SU-DHL-6 (cell line): Measurements from ENCODE around the gene ERVV-1.

ENCODE experiments used
- H2AFZ ChIP-seq: fragments of 200-600 bp; sonication (generic); 2 replicates; pipeline ENCODE4 v1.6.1; 2014; ENCODE audit warnings: low read depth, mild to moderate bottlenecking, moderate library complexity, mixed read lengths, antibody characterized with exemption, low read length; ENCODE audit not compliant: severe bottlenecking
- H3F3A ChIP-seq: fragments of 200-600 bp; shearing (Covaris generic); 2 replicates; pipeline ENCODE4 v1.6.0; 2016; ENCODE audit warnings: antibody characterized with exemption, mild to moderate bottlenecking; ENCODE audit not compliant: insufficient read depth
- H3K27ac ChIP-seq: fragments of 200-600 bp; sonication (generic); 2 replicates; pipeline ENCODE4 v1.5.1; 2016; ENCODE audit warnings: low read depth, mild to moderate bottlenecking, low read length, moderate library complexity, mixed read lengths
- H3K27me3 ChIP-seq: fragments of 200-600 bp; sonication (generic), shearing (Covaris generic); 2 replicates; pipeline ENCODE4 v1.6.0; 2014; ENCODE audit warnings: mild to moderate bottlenecking, low read length
- H3K36me3 ChIP-seq: fragments of 200-600 bp; sonication (generic); 2 replicates; pipeline ENCODE4 v1.6.1; 2014; ENCODE audit warnings: mild to moderate bottlenecking, low read length, mixed read lengths
- H3K4me2 ChIP-seq: fragments of 300-600, 200-600 bp; shearing (Covaris generic), sonication (generic); 2 replicates; pipeline ENCODE4 v1.6.0; 2014; ENCODE audit warnings: low read length, low read depth, mild to moderate bottlenecking; ENCODE audit not compliant: poor library complexity, severe bottlenecking
- H3K4me3 ChIP-seq: fragments of 200-600 bp; sonication (generic); 2 replicates; pipeline ENCODE4 v1.5.1; 2014; ENCODE audit warnings: antibody characterized with exemption, low read length, mild to moderate bottlenecking, mixed read lengths; ENCODE audit not compliant: insufficient read depth, poor library complexity, severe bottlenecking
- H3K79me2 ChIP-seq: fragments of 200-600 bp; sonication (generic); 2 replicates; pipeline ENCODE4 v1.6.1; 2014; ENCODE audit warnings: mild to moderate bottlenecking, low read length, moderate library complexity; ENCODE audit not compliant: insufficient read depth
- H3K9ac ChIP-seq: fragments of 200-600 bp; sonication (generic); 2 replicates; pipeline ENCODE4 v1.7.0; 2014; ENCODE audit warnings: mild to moderate bottlenecking, low read length
- H3K9me2 ChIP-seq: fragments of 200-600 bp; sonication (generic); replicated peaks from 2 replicates; pipeline ENCODE4 v1.6.1; 2014; ENCODE audit warnings: low read length; ENCODE audit not compliant: insufficient read depth
- H3K9me3 ChIP-seq: fragments of 200-600 bp; sonication (generic); 2 replicates; pipeline ENCODE4 v1.6.1; 2014; ENCODE audit warnings: low read length, mixed read lengths; ENCODE audit not compliant: insufficient read depth
- H4K20me1 ChIP-seq: fragments of 200-600 bp; sonication (generic); 2 replicates; pipeline ENCODE4 v1.6.1; 2014; ENCODE audit warnings: low read depth, mild to moderate bottlenecking, antibody characterized with exemption, low read length, moderate library complexity, mixed read lengths
- EZH2phosphoT487 ChIP-seq: fragments of 200-600 bp; sonication (generic), shearing (Covaris generic); conservative IDR thresholded peaks from 2 replicates; pipeline ENCODE4 v1.6.1; 2018; ENCODE audit warnings: mild to moderate bottlenecking, antibody characterized with exemption, low read length, moderate library complexity, mixed read lengths
- TF ChIP-seq, protein P1 (sequence below): fragments of 200-600 bp; sonication (generic); IDR thresholded peaks from one replicate; pipeline ENCODE4 v1.5.1; 2017; ENCODE audit warnings: antibody characterized with exemption, mild to moderate bottlenecking, low read length, moderate library complexity; ENCODE audit not compliant: insufficient read depth, poor library complexity, severe bottlenecking

The ERVV-1 gene

DNA sequence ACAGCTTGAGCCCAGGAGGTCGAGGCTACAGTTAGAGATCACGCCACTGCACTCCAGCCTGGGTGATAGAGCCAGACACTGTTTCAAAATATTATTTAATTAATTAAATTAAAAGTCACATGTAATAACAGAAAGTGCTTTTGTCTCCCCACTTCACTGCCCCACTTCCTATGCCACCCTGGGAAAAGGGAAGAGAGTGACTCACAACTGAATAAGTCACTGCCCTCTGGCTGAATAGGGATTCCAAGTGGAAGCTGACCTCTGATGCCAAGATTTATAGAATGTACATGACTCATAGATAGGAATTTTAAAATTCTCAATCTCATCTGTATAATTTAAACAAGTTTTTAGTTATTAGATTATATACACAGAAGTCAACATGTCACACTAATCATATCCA is 22.2 kb upstream of the ERVV-1 start:
- no peak overlapping the region for H3K4me2 ChIP-seq
- H3K27ac ChIP-seq, result no peak overlapping the region
- no peak overlapping the region for H2AFZ ChIP-seq

DNA sequence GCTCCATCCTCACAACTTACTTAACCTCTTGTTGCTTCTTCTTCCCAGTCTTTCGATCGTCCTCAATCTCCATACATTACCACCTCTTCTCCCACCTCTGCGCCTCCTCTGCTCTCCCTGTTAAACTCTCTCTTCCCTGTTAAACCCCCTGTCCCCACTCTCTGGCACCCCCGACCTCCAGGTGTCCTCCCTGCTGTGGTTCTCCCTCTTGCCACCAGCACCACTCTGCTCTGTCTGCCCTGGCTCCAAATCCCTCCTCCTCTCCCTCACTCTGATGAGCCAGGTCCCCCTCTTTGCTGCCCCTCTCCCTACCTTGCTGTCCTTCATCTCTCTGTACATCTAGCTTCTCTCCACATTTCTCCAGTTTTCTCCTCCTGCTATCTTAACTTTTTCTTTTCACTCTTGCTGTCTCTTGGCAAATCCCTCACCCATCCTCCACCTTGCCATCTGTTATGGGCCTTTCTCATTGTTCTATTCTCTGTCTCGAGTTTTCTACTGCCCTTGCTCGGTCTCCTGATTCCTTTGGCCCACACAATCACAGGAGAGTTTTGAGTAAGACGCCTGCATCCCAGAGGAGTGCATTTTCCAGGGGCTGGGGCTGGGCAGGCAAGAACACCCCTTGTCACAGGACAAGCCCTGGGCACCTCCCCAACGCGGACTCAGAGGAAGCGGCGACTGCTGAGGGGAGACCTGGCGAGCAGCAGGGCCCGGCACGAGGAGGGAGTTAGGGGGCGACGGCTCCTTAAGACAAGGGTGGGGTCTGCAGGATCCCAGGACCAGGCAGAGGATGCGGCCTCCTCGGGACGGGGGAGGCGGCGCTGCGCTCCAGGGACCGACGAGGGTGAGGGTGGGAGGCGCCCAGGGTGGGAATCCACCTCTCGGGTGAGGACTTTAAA is 21.4 kb upstream of the ERVV-1 start:
- H2AFZ ChIP-seq, result no peak overlapping the region

More for the DNA sequence above, 22.2 kb upstream of the ERVV-1 start:
- no peaks in the 10 kb centered on the region for H4K20me1 ChIP-seq
- no peak overlapping the region for H3K4me3 ChIP-seq
- no peaks in the 10 kb centered on the region for H3F3A ChIP-seq
- no peaks in the 10 kb centered on the region for H3K27me3 ChIP-seq
- H3K9me3 ChIP-seq, result peaks cover 3% of the 10 kb centered on the region; the same call in 1 of the 2 replicates
- no peak for TF ChIP-seq EZH2phosphoT487
- TF ChIP-seq, protein P1, sequence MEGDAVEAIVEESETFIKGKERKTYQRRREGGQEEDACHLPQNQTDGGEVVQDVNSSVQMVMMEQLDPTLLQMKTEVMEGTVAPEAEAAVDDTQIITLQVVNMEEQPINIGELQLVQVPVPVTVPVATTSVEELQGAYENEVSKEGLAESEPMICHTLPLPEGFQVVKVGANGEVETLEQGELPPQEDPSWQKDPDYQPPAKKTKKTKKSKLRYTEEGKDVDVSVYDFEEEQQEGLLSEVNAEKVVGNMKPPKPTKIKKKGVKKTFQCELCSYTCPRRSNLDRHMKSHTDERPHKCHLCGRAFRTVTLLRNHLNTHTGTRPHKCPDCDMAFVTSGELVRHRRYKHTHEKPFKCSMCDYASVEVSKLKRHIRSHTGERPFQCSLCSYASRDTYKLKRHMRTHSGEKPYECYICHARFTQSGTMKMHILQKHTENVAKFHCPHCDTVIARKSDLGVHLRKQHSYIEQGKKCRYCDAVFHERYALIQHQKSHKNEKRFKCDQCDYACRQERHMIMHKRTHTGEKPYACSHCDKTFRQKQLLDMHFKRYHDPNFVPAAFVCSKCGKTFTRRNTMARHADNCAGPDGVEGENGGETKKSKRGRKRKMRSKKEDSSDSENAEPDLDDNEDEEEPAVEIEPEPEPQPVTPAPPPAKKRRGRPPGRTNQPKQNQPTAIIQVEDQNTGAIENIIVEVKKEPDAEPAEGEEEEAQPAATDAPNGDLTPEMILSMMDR, result no peak
- no peak overlapping the region for H3K9ac ChIP-seq
- H3K9me2 ChIP-seq, result no peaks in the 10 kb centered on the region
- no peaks in the 10 kb centered on the region for H3K79me2 ChIP-seq
- no peaks in the 10 kb centered on the region for H3K36me3 ChIP-seq

DNA sequence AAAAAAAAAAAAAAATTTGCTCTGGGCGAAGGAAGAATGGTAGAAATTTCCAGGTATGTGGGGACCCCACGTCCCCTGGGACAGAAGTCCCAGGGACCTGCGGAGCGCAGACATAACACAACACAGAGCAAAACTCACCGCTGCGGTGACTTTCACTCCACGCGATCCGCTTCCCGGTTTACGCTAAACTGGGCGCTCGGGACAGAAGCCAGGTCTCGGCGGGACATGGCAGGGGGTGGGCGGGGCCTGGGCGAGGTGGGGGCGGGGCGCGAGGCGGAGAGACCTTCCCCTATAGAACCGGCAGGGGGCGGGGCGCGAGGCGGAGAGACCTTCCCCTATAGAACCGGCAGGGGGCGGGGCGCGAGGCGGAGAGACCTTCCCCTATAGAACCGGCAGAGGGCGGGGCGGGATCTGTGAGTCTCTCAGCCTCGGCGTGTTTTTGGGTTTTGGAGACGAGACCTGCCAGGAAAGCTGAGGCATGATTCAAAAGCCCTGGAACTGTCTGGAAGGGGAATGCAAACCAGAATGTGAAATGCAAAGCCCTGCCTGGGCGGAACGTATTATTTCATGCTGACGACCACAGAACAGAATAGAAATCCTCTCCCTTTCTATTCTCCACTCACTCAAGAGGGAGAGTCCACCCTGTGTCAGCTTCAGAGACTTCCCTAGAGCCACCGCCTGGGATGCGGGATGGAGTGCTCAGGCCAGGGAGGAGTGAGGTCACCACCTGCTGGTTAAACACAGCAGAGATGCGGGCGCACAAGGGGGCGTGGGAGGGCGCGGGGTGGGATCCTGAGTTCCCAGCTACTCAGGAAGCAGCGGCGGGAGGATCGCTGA is 20.2 kb upstream of the ERVV-1 start:
- no peak overlapping the region for H3K27ac ChIP-seq
- H3F3A ChIP-seq, result no peaks in the 10 kb centered on the region
- H3K79me2 ChIP-seq, result no peaks in the 10 kb centered on the region
- H3K9me3 ChIP-seq, result no peaks in the 10 kb centered on the region
- no peaks in the 10 kb centered on the region for H3K36me3 ChIP-seq
- H3K4me2 ChIP-seq, result peak overlapping the region; percentile 47
- H3K9me2 ChIP-seq, result no peaks in the 10 kb centered on the region
- H3K9ac ChIP-seq, result no peak overlapping the region; the same call in 1 of the 2 replicates
- H3K4me3 ChIP-seq, result peak overlapping the region; percentile 8
- H3K27me3 ChIP-seq, result no peaks in the 10 kb centered on the region
- TF ChIP-seq, protein P1, result no peak
- no peak for TF ChIP-seq EZH2phosphoT487
- H4K20me1 ChIP-seq, result no peaks in the 10 kb centered on the region
- peak overlapping the region; percentile 32 for H2AFZ ChIP-seq

More for the DNA sequence above, 21.4 kb upstream of the ERVV-1 start:
- Histone ChIP-seq H4K20me1 (no peaks in the 10 kb centered on the region), H3K9me2 (no peaks in the 10 kb centered on the region), H3K27me3 (no peaks in the 10 kb centered on the region), H3K4me3 (no peak overlapping the region), H3K36me3 (no peaks in the 10 kb centered on the region), H3K9ac (no peak overlapping the region), H3F3A (no peaks in the 10 kb centered on the region), H3K4me2 (no peak overlapping the region), H3K79me2 (no peaks in the 10 kb centered on the region), H3K9me3 (no peaks in the 10 kb centered on the region), H3K27ac (no peak overlapping the region)
- TF ChIP-seq, protein P1, result no peak
- TF ChIP-seq EZH2phosphoT487, result no peak
